GM19467 (cell line): ENCODE measurements around the gene ADPRH.
A peak's percentile ranks its signal among the peaks of the same experiment; 100 is the strongest.
"Not testable (repeated sequence)": the region's sequence is repeated elsewhere in the genome, so short reads cannot be mapped to it uniquely, and the experiment has no call there.

ENCODE experiments used
- ATAC-seq: cut with Tn5 transposase; IDR thresholded peaks from one replicate; pipeline ENCODE4 v1.9.1; 2021; ENCODE audit warnings: mild to moderate bottlenecking, moderate library complexity; ENCODE audit not compliant: unreplicated experiment

The ADPRH gene

GRCh38 chr3:119579366-119580066, at the start of gene ADPRH:
ADPRH (plus strand) TSS chr3:119579492; CDS start chr3:119582170, 2,678 bp downstream.
- ATAC-seq, result peak; percentile 56

GRCh38 chr3:119529883-119530282, 49.4 kb upstream of the ADPRH start:
- no peak for ATAC-seq

- no peak for ATAC-seq
Measured at GRCh38 chr3:119530456-119530855, 48.8 kb upstream of the ADPRH start.

- ATAC-seq, result no peak
Measured at GRCh38 chr3:119531151-119531550, 48.1 kb upstream of the ADPRH start.

GRCh38 chr3:119534296-119534695, 45.0 kb upstream of the ADPRH start:
- ATAC-seq, result no peak

- ATAC-seq, result no peak
Measured at GRCh38 chr3:119536757-119537156, 42.5 kb upstream of the ADPRH start.

GRCh38 chr3:119538772-119539171, 40.5 kb upstream of the ADPRH start:
- ATAC-seq, result no peak

GRCh38 chr3:119541547-119541946, 37.7 kb upstream of the ADPRH start:
- ATAC-seq, result no peak

- ATAC-seq, result no peak
Measured at GRCh38 chr3:119542168-119542767, 37.0 kb upstream of the ADPRH start.

- no peak for ATAC-seq
Measured at GRCh38 chr3:119543147-119543546, 36.1 kb upstream of the ADPRH start.

- no peak for ATAC-seq
Measured at GRCh38 chr3:119547227-119547626, 32.1 kb upstream of the ADPRH start.

- ATAC-seq, result no peak
Measured at GRCh38 chr3:119548341-119548740, 31.0 kb upstream of the ADPRH start.

GRCh38 chr3:119550192-119550910, 28.9 kb upstream of the ADPRH start:
- no peak for ATAC-seq

- no peak for ATAC-seq
Measured at GRCh38 chr3:119551598-119551997, 27.7 kb upstream of the ADPRH start.

GRCh38 chr3:119552928-119553327, 26.4 kb upstream of the ADPRH start:
- ATAC-seq, result not testable (repeated sequence)

GRCh38 chr3:119553823-119554415, 25.4 kb upstream of the ADPRH start:
- no peak for ATAC-seq

GRCh38 chr3:119555309-119555735, 24.0 kb upstream of the ADPRH start:
- no peak for ATAC-seq

GRCh38 chr3:119555929-119556328, 23.4 kb upstream of the ADPRH start:
- ATAC-seq, result no peak

GRCh38 chr3:119557192-119557876, 22.0 kb upstream of the ADPRH start:
- no peak for ATAC-seq

- ATAC-seq, result no peak
Measured at GRCh38 chr3:119557877-119558269, 21.4 kb upstream of the ADPRH start.
